Lower leg skin (tissue), 4 donors: ENCODE data around the gene DHRS7B. TPM values are rescaled to one million over a fixed set of nuclear protein-coding genes. Genes with fewer than 3 reads are reported as not detected.
A peak's percentile ranks its signal among the peaks of the same experiment; 100 is the strongest.

ENCODE experiments used
- DNase-seq, 2 donors: peaks; one replicate each; pipeline ENCODE4 v3.0.0-alpha.2; 2019; ENCODE audit warnings: low spot score in 2 of 2
- H3K4me3 ChIP-seq: fragments of 200-600 bp; sonication (generic); 2 replicates; pipeline ENCODE4 v1.5.1; 2017; ENCODE audit warnings: mild to moderate bottlenecking, low read depth; ENCODE audit not compliant: poor library complexity, severe bottlenecking
- CTCF ChIP-seq, 3 donors: fragments of 450-650 bp; IDR thresholded peaks; one replicate each; pipeline ENCODE4 v1.5.1; 2016; ENCODE audit warnings: antibody characterized with exemption in 3 of 3, mild to moderate bottlenecking in 3 of 3, moderate library complexity in 2 of 3
- POLR2A ChIP-seq, 2 donors: fragments of 450-650 bp; IDR thresholded peaks; one replicate each; pipeline ENCODE4 v1.6.1; 2016 to 2017; ENCODE audit warnings: antibody characterized with exemption in 2 of 2, mild to moderate bottlenecking in 1 of 2, moderate library complexity in 1 of 2
- WGBS, 2 donors: methylation state at CpG; one replicate each; pipeline ENCODE4 v1.1.5; 2018; 5-methylcytosine and 5-hydroxymethylcytosine counted together
- intact Hi-C: fragments of 100-400 bp; cut with DNase I; formaldehyde crosslinking; loops from one replicate; pipeline ENCODE4 v1.15.0; 2023; ENCODE audit warnings: low total_unique reads
- total RNA-seq, 4 donors: library from RNA; depleted of rRNA; stranded (reverse); fragments of >200 nt; gene quantifications; one replicate each; pipeline ENCODE4 v1.1.0, GENCODE V29; 2016

Gene DHRS7B
- total RNA-seq, 4 donors from 2014 or later, result 35.2 to 59.4 (median 39.6) TPM

GRCh38 chr17:21085707-21086106 is 41.1 kb upstream of the DHRS7B start:
- no peak overlapping the region for H3K4me3 ChIP-seq
- no peak for DNase-seq
- 92 to 98% methylated on average over 32 of the region's 32 CpGs for WGBS, 2 donors
- TF ChIP-seq CTCF (IDR thresholded peaks at IDR 0.05), result no peak
- TF ChIP-seq POLR2A (IDR thresholded peaks at IDR 0.05), result no peak
- intact Hi-C loops, result no loop called here

- no peak for DNase-seq
- H3K4me3 ChIP-seq, result no peak overlapping the region
- intact Hi-C loops, result no loop called here
- TF ChIP-seq CTCF (IDR thresholded peaks at IDR 0.05) (no peak), POLR2A (IDR thresholded peaks at IDR 0.05) (no peak)
- WGBS, 2 donors, result 68 to 75% methylated on average over 1 of the region's 1 CpG
Observed at GRCh38 chr17:21089145-21089544, 37.6 kb upstream of the DHRS7B start.

- no peak overlapping the region for H3K4me3 ChIP-seq
- intact Hi-C loops, result no loop called here
- TF ChIP-seq POLR2A (IDR thresholded peaks at IDR 0.05) (no peak), CTCF (IDR thresholded peaks at IDR 0.05) (no peak)
- WGBS, 2 donors, result 83 to 86% methylated on average over 7 of the region's 7 CpGs
- peak in 1 of 2 donors; percentile 45 for DNase-seq
Observed at GRCh38 chr17:21089933-21090901, 36.5 kb upstream of the DHRS7B start.

- H3K4me3 ChIP-seq, result no peak overlapping the region
- intact Hi-C loops, result no loop called here
- DNase-seq, result no peak
- 72 to 74% methylated on average over 4 of the region's 4 CpGs for WGBS, 2 donors
- no peak for TF ChIP-seq POLR2A (IDR thresholded peaks at IDR 0.05)
Observed at GRCh38 chr17:21090902-21091618, 35.7 kb upstream of the DHRS7B start.

- H3K4me3 ChIP-seq, result no peak overlapping the region
- 76 to 84% methylated on average over 5 of the region's 5 CpGs for WGBS, 2 donors
- TF ChIP-seq CTCF (IDR thresholded peaks at IDR 0.05) (no peak), POLR2A (IDR thresholded peaks at IDR 0.05) (no peak)
- intact Hi-C loops, result no loop called here
- DNase-seq, result no peak
Observed at GRCh38 chr17:21094298-21094704, 32.5 kb upstream of the DHRS7B start.

GRCh38 chr17:21095735-21096134 is 31.0 kb upstream of the DHRS7B start:
- 88 to 91% methylated on average over 3 of the region's 3 CpGs for WGBS, 2 donors
- intact Hi-C loops, result no loop called here
- H3K4me3 ChIP-seq, result no peak overlapping the region
- TF ChIP-seq CTCF (IDR thresholded peaks at IDR 0.05) (no peak), POLR2A (IDR thresholded peaks at IDR 0.05) (no peak)
- no peak for DNase-seq
